GM12864 (cell line): ENCODE data around the gene TRIO.

ENCODE experiments used
- DNase-seq: peaks from one replicate; pipeline ENCODE4 v3.0.0-alpha.2; 2011; ENCODE audit warnings: low read depth
- H3K4me3 ChIP-seq: 2 replicates; pipeline ENCODE4 v1.5.1; 2011; ENCODE audit warnings: mild to moderate bottlenecking, low read depth, low read length, control low read depth
- TF ChIP-seq, protein P1 (sequence below): IDR thresholded peaks from 2 replicates; pipeline ENCODE4 v1.5.1; 2011; ENCODE audit warnings: low read depth, mild to moderate bottlenecking, moderate library complexity, low read length, control low read depth, inconsistent platforms; ENCODE audit errors: missing control alignments

The TRIO gene

GRCh38 chr5:14310901-14311300, 167.8 kb downstream of the TRIO start:
- DNase-seq = no peak
- TF ChIP-seq, protein P1, sequence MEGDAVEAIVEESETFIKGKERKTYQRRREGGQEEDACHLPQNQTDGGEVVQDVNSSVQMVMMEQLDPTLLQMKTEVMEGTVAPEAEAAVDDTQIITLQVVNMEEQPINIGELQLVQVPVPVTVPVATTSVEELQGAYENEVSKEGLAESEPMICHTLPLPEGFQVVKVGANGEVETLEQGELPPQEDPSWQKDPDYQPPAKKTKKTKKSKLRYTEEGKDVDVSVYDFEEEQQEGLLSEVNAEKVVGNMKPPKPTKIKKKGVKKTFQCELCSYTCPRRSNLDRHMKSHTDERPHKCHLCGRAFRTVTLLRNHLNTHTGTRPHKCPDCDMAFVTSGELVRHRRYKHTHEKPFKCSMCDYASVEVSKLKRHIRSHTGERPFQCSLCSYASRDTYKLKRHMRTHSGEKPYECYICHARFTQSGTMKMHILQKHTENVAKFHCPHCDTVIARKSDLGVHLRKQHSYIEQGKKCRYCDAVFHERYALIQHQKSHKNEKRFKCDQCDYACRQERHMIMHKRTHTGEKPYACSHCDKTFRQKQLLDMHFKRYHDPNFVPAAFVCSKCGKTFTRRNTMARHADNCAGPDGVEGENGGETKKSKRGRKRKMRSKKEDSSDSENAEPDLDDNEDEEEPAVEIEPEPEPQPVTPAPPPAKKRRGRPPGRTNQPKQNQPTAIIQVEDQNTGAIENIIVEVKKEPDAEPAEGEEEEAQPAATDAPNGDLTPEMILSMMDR = no peak
- no peak overlapping the region for H3K4me3 ChIP-seq

DNA sequence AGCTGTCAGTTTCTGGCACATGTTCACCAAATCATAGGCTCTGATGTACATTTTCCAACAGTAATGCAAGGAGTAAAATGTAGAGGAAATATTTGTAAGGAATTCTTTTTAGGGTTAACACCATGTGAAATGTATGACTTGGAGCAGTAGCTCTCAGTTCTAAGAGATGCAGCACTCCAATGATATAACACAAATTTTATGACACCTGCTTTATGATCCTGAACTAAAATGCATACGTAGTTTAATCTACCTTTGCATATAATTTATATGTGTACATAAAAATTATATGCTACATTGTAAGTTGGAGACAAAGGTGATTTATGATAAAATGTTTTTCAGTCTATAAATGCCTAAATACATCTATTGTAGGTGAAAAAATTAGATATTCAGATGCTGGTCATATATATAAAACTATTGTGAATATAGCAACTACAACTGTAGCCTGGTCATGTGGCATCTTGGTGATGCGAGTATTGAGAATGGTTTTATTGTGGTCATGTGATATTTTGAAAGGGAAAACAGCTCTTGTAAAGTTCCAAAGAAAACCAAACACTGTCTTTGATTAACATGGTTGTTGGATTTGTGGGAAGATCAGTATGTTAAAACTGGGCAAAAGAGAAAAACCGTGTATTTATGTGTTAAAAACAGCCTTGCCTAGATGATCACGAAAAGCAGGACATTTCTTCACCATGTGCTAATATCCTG, 171.0 kb downstream of the TRIO start:
- TF ChIP-seq, protein P1 = no peak

DNA sequence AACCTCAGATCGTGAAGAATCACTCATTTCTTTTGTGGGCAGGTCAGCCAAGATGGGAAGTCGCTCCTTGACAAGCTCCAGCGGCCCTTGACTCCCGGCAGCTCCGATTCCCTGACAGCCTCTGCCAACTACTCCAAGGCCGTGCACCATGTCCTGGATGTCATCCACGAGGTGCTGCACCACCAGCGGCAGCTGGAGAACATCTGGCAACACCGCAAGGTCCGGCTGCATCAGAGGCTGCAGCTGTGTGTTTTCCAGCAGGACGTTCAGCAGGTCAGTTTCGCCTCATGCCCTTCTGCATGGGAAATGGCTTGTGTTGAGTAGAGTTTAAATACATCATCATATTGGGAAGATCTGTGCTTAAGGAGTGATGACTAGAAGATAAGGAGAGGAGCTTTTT, 173.3 kb downstream of the TRIO start:
- TF ChIP-seq, protein P1 = no peak
- no peak for DNase-seq

More for the DNA sequence above, 171.0 kb downstream of the TRIO start:
- H3K4me3 ChIP-seq = no peak overlapping the region
- no peak for DNase-seq

DNA sequence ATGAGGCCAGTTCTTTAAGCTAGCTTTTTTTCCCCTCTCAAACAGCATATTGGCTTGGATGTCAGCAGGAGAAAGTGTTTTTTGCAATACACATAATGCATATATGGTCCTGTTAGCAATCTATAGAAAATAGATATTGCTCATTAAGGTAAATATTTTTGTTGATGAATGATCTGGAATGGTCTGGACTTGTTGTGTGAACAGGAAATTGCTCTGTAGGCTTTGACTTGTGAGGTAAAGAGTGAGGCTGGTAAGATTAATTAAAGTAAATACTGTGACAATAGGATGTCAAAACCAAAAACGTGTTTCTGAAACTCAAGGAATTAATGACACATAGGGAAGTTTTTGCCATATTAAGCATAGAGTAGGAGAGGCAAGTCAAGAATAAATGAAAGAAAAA, 176.0 kb downstream of the TRIO start:
- DNase-seq = no peak
- TF ChIP-seq, protein P1 = no peak
- no peak overlapping the region for H3K4me3 ChIP-seq

More for the DNA sequence above, 173.3 kb downstream of the TRIO start:
- H3K4me3 ChIP-seq = no peak overlapping the region

DNA sequence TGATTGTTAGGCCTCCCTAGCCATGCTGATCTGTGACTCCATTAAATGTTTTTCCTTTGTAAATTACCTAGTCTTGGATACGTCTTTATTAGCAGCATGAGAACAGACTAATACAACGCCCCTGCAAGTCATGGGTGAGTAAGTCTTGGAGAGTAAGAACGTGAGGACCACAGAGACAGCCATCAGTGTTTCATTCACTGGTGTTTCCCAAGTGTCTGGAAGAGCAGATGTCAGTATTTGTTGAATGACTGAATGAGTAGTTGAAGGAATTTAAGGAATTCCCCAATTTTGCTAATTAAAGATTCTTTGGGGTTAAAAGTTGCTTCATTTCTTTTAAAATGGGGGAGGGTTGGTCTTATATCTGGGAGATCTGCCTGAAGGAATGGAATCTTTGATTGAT, 178.8 kb downstream of the TRIO start:
- TF ChIP-seq, protein P1 = no peak
- DNase-seq = no peak
- no peak overlapping the region for H3K4me3 ChIP-seq

DNA sequence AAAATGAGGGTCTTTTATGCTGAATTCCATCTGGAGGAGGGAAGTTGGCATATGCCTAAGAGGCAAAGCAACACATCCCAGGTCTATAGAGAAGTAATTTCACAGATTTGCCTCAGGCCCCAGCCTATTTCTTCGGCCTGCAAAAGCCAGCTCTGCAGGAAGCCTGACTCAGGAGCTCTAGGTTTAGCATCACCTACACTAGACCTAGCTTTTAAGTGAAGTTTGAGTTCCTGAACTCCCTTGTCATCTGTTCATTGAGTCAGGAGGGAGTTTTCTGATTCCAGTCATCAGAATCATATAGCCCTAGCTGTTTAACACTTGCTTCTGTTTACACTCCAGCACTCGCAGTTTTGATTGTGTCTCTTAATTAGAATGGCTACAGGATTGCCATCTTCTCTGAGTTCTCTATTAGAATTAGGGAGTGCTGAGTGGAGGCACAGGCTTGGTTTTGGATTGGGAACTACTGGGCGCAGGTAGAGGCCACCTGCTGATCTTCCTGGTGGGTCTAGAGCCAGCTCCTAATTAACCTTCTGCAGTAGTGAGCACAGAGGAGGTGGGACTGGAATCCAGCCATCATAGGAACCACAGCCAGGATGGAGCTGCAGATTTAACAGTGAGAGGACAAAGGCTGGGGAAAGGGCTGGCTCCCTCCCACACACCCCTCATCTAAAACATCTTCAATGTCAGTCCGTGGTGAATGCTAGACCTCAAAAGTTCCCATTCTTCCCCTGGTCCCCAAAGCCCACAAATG, 179.5 kb downstream of the TRIO start:
- H3K4me3 ChIP-seq = no peak overlapping the region
- TF ChIP-seq, protein P1 = no peak
- DNase-seq = no peak

DNA sequence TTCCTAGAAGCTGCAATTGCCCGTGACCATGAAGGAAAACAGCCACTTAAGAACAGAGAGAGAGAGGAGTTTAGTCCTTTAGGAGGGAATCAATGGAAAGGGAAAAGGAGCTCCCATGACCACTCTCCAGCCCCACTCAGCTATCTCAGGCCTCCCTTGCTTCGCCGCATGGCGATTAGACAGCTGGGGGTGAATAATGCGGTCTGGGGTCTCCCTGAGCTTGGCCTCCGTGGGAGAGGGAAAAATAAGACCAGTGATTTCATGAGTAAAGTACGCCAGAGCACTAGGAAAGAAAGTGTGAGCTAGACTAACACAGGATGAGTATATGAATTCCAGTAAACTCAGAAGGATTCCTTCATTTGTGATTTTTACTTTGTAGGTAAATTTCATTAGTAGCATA, 180.3 kb downstream of the TRIO start:
- TF ChIP-seq, protein P1 = no peak
- no peak for DNase-seq

More for the DNA sequence above, 180.3 kb downstream of the TRIO start:
- no peak overlapping the region for H3K4me3 ChIP-seq
